ENCODE results near the gene PDIA3. TPM values are rescaled to one million over a fixed set of nuclear protein-coding genes. Genes with fewer than 3 reads are reported as not detected.

The PDIA3 gene
- total and polyA plus RNA-seq, 2 of the 13 experiments (the other 11 are each of a cell fraction or from before 2014, with no cell fraction given) = 238 to 433 TPM

GRCh38 chr15:43746245-43746902 lies at the start of gene PDIA3 (continued):
- peak; percentile 44; the same call in 1 of the 2 replicates for TF ChIP-seq CSRNP1 (CRISPR knock-in tag; IDR thresholded peaks at IDR 0.05)
- peak; percentile 31; the same call in 1 of the 2 replicates for TF ChIP-seq ZBTB7B (CRISPR knock-in tag; IDR thresholded peaks at IDR 0.05)
- peak; percentile 19; the same call in 1 of the 2 replicates for TF ChIP-seq FOXO1 (CRISPR knock-in tag; IDR thresholded peaks at IDR 0.05)
- TF ChIP-seq, protein P1, sequence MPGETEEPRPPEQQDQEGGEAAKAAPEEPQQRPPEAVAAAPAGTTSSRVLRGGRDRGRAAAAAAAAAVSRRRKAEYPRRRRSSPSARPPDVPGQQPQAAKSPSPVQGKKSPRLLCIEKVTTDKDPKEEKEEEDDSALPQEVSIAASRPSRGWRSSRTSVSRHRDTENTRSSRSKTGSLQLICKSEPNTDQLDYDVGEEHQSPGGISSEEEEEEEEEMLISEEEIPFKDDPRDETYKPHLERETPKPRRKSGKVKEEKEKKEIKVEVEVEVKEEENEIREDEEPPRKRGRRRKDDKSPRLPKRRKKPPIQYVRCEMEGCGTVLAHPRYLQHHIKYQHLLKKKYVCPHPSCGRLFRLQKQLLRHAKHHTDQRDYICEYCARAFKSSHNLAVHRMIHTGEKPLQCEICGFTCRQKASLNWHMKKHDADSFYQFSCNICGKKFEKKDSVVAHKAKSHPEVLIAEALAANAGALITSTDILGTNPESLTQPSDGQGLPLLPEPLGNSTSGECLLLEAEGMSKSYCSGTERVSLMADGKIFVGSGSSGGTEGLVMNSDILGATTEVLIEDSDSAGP (CRISPR knock-in tag; IDR thresholded peaks at IDR 0.05; ENCODE audit: borderline replicate concordance) = peak; percentile 84
- TF ChIP-seq GATA4 (IDR thresholded peaks at IDR 0.05; ENCODE audit: borderline replicate concordance, low read depth) = 0 out of 2 replicates have a peak, but pooled peaks have one; percentile 46
- TF ChIP-seq, protein P2, sequence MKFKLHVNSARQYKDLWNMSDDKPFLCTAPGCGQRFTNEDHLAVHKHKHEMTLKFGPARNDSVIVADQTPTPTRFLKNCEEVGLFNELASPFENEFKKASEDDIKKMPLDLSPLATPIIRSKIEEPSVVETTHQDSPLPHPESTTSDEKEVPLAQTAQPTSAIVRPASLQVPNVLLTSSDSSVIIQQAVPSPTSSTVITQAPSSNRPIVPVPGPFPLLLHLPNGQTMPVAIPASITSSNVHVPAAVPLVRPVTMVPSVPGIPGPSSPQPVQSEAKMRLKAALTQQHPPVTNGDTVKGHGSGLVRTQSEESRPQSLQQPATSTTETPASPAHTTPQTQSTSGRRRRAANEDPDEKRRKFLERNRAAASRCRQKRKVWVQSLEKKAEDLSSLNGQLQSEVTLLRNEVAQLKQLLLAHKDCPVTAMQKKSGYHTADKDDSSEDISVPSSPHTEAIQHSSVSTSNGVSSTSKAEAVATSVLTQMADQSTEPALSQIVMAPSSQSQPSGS (CRISPR knock-in tag; IDR thresholded peaks at IDR 0.05) = 0 out of 2 replicates have a peak, but pooled peaks have one; percentile 32
- TF ChIP-seq ZNF446 (CRISPR knock-in tag; IDR thresholded peaks at IDR 0.05) = peak; percentile 52; the same call in 1 of the 2 replicates
- 0 out of 2 replicates have a peak, but pooled peaks have one; percentile 32 for TF ChIP-seq FOXC1 (CRISPR knock-in tag; IDR thresholded peaks at IDR 0.05; ENCODE audit: borderline replicate concordance)
- TF ChIP-seq ZIK1 (CRISPR knock-in tag; IDR thresholded peaks at IDR 0.05; ENCODE audit: borderline replicate concordance, low read depth) = 0 out of 2 replicates have a peak, but pooled peaks have one; percentile 67
- peak; percentile 70; the same call in 1 of the 2 replicates for TF ChIP-seq ZNF580 (CRISPR knock-in tag; IDR thresholded peaks at IDR 0.05; ENCODE audit: borderline replicate concordance, low read depth)
- peak; percentile 54; the same call in 1 of the 2 replicates for TF ChIP-seq KAT8 (CRISPR knock-in tag; IDR thresholded peaks at IDR 0.05)
- peak; percentile 61 for TF ChIP-seq NFAT5 (CRISPR knock-in tag; IDR thresholded peaks at IDR 0.05)
- peak; percentile 96 for TF ChIP-seq POLR2G (IDR thresholded peaks at IDR 0.05; ENCODE audit: low read depth, low read length)
- TF ChIP-seq MIER3 (CRISPR knock-in tag; IDR thresholded peaks at IDR 0.05; ENCODE audit: borderline replicate concordance) = peak; percentile 25; the same call in 1 of the 2 replicates
- peak; percentile 74 for TF ChIP-seq E2F1 (CRISPR knock-in tag; IDR thresholded peaks at IDR 0.05)

Measured in HepG2 (cell line).